ENCODE results near the gene RPL27A. TPM values are rescaled to one million over a fixed set of nuclear protein-coding genes. Genes with fewer than 3 reads are reported as not detected.

RPL27A gene
- total and polyA plus RNA-seq, 2 of the 8 experiments (the other 6 are each of a cell fraction or from before 2014, with no cell fraction given) = 1,756 to 1,777 TPM

DNA sequence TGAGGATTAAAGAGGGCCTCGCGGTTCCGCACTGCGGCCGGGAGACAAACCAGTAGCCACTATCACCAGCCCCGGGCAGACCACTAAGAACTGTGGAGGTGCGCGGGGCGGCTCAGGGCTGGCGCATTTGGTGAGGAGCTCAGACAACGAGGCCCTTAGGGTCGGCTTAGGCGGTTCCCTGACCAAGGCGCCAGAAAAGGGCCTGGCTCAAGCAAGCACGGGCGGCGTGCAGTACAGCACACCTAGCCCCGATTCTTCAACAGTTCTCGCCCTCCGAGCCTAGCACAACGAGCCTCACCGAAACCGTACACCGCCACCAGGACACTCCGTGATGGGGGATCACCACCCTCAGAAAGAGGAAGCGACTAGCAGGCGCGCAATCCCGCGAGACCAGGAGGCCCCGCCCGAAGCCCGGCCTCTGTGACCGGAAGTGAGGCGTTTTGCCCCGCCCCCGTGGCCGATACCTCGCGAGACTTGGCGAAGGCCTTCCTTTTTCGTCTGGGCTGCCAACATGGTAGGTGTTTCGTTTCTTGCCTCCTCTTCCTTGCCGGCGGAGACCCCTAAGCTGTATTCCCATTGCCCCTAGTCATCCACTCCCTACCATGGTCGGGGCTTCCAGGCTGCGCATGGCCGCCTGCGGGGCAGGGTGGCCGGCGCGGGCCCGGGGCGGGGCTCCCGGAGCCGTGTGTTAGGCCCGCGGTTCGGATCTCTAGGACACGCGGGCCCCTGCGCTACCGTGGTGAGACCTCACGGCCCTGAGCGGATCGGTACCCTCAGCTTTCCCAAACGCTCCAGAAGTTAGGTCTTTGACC is at the start of gene RPL27A, which contains the start of gene TRIM66 (continued):
- TF ChIP-seq RAD21 (IDR thresholded peaks at IDR 0.05 in 1 of 2, conservative IDR thresholded peaks at IDR 0.05 in 1 of 2; ENCODE audit: low read depth in 2 of 2, low read length in 2 of 2) = 0 out of 4 replicates have a peak, but pooled peaks of 1 of the 2 experiments have one; percentile 7
- TF ChIP-seq RFX5 (IDR thresholded peaks at IDR 0.05; ENCODE audit: borderline replicate concordance, low read depth, low read length) = no peak
- no peak for TF ChIP-seq TCF12 (IDR thresholded peaks at IDR 0.05; ENCODE audit: low read depth, low read length)
- peak; percentile 97 for TF ChIP-seq TBP (IDR thresholded peaks at IDR 0.05; ENCODE audit: low read depth, low read length)
- no peak for TF ChIP-seq CBX5 (IDR thresholded peaks at IDR 0.05; ENCODE audit: low read depth, low read length)
- peak; percentile 98 for TF ChIP-seq TAF1 (IDR thresholded peaks at IDR 0.05; ENCODE audit: low read depth, low read length)
- TF ChIP-seq SP4 (IDR thresholded peaks at IDR 0.05; ENCODE audit: low read length) = peak; percentile 52; the same call in 1 of the 2 replicates
- TF ChIP-seq, protein P1, sequence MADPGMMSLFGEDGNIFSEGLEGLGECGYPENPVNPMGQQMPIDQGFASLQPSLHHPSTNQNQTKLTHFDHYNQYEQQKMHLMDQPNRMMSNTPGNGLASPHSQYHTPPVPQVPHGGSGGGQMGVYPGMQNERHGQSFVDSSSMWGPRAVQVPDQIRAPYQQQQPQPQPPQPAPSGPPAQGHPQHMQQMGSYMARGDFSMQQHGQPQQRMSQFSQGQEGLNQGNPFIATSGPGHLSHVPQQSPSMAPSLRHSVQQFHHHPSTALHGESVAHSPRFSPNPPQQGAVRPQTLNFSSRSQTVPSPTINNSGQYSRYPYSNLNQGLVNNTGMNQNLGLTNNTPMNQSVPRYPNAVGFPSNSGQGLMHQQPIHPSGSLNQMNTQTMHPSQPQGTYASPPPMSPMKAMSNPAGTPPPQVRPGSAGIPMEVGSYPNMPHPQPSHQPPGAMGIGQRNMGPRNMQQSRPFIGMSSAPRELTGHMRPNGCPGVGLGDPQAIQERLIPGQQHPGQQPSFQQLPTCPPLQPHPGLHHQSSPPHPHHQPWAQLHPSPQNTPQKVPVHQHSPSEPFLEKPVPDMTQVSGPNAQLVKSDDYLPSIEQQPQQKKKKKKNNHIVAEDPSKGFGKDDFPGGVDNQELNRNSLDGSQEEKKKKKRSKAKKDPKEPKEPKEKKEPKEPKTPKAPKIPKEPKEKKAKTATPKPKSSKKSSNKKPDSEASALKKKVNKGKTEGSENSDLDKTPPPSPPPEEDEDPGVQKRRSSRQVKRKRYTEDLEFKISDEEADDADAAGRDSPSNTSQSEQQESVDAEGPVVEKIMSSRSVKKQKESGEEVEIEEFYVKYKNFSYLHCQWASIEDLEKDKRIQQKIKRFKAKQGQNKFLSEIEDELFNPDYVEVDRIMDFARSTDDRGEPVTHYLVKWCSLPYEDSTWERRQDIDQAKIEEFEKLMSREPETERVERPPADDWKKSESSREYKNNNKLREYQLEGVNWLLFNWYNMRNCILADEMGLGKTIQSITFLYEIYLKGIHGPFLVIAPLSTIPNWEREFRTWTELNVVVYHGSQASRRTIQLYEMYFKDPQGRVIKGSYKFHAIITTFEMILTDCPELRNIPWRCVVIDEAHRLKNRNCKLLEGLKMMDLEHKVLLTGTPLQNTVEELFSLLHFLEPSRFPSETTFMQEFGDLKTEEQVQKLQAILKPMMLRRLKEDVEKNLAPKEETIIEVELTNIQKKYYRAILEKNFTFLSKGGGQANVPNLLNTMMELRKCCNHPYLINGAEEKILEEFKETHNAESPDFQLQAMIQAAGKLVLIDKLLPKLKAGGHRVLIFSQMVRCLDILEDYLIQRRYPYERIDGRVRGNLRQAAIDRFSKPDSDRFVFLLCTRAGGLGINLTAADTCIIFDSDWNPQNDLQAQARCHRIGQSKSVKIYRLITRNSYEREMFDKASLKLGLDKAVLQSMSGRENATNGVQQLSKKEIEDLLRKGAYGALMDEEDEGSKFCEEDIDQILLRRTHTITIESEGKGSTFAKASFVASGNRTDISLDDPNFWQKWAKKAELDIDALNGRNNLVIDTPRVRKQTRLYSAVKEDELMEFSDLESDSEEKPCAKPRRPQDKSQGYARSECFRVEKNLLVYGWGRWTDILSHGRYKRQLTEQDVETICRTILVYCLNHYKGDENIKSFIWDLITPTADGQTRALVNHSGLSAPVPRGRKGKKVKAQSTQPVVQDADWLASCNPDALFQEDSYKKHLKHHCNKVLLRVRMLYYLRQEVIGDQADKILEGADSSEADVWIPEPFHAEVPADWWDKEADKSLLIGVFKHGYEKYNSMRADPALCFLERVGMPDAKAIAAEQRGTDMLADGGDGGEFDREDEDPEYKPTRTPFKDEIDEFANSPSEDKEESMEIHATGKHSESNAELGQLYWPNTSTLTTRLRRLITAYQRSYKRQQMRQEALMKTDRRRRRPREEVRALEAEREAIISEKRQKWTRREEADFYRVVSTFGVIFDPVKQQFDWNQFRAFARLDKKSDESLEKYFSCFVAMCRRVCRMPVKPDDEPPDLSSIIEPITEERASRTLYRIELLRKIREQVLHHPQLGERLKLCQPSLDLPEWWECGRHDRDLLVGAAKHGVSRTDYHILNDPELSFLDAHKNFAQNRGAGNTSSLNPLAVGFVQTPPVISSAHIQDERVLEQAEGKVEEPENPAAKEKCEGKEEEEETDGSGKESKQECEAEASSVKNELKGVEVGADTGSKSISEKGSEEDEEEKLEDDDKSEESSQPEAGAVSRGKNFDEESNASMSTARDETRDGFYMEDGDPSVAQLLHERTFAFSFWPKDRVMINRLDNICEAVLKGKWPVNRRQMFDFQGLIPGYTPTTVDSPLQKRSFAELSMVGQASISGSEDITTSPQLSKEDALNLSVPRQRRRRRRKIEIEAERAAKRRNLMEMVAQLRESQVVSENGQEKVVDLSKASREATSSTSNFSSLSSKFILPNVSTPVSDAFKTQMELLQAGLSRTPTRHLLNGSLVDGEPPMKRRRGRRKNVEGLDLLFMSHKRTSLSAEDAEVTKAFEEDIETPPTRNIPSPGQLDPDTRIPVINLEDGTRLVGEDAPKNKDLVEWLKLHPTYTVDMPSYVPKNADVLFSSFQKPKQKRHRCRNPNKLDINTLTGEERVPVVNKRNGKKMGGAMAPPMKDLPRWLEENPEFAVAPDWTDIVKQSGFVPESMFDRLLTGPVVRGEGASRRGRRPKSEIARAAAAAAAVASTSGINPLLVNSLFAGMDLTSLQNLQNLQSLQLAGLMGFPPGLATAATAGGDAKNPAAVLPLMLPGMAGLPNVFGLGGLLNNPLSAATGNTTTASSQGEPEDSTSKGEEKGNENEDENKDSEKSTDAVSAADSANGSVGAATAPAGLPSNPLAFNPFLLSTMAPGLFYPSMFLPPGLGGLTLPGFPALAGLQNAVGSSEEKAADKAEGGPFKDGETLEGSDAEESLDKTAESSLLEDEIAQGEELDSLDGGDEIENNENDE (IDR thresholded peaks at IDR 0.05; ENCODE audit: insufficient replicate concordance, low read length) = no peak
- TF ChIP-seq EP300 (IDR thresholded peaks at IDR 0.05; ENCODE audit: borderline replicate concordance in 1 of 2, low read depth in 2 of 2, low read length in 2 of 2) = no peak
- TF ChIP-seq BCL11A (IDR thresholded peaks at IDR 0.05; ENCODE audit: low read depth in 2 of 2, low read length in 2 of 2) = no peak

Measured in H1 (cell line).